Stomach (tissue), 4 donors: Measurements from ENCODE around the gene GDF11.

ENCODE experiments used
- CTCF ChIP-seq, 7 experiments: fragments of 450-650 bp in 4 of 7; fragments of 200-600 bp in 3 of 7; sonication (generic) in 3 of 7; IDR thresholded peaks; one replicate each; pipeline ENCODE4 v1.5.1; 2016 to 2019; ENCODE audit warnings: antibody characterized with exemption in 7 of 7, control low read depth in 2 of 7, mild to moderate bottlenecking in 1 of 7
- EP300 ChIP-seq: sonication (generic); formaldehyde crosslinking; IDR thresholded peaks from one replicate; pipeline ENCODE4 v1.6.1; 2017; ENCODE audit warnings: antibody characterized with exemption

- TF ChIP-seq CTCF (IDR thresholded peaks at IDR 0.05): no peak
- TF ChIP-seq EP300: no peak
Observed at GRCh38 chr12:55704824-55705718, 37.9 kb upstream of the GDF11 start.
